ENCODE results near the gene CASP8. TPM values are rescaled to one million over a fixed set of nuclear protein-coding genes. Genes with fewer than 3 reads are reported as not detected.

The CASP8 gene
- total RNA-seq = 12.3 and 22.2 TPM in 2 replicates

GRCh38 chr2:201260302-201260800, at the start of gene CASP8:
CASP8 (plus strand) TSS chr2:201260536; CDS start chr2:201266487, 5,951 bp downstream.

Other genes starting within 250 kb of the CASP8 start
- gene HYCC2, start 188.9 kb upstream of the CASP8 start, total RNA-seq = 9.0 and 10.6 TPM in 2 replicates
- 35.9 and 48.2 TPM in 2 replicates for gene NDUFB3, start 188.5 kb upstream of the CASP8 start, total RNA-seq
- gene CFLAR, start 144.4 kb upstream of the CASP8 start, total RNA-seq = 76.5 and 88.1 TPM in 2 replicates
- 5.3 and 6.8 TPM in 2 replicates for gene CASP10, start 77.4 kb upstream of the CASP8 start, total RNA-seq
- gene FLACC1, start 96.8 kb downstream of the CASP8 start, total RNA-seq = 1.3 and 2.5 TPM in 2 replicates
- 74.8 and 86.6 TPM in 2 replicates for gene TRAK2, start 190.9 kb downstream of the CASP8 start, total RNA-seq
- gene STRADB, start 191.2 kb downstream of the CASP8 start, total RNA-seq = 37.7 and 39.4 TPM in 2 replicates

Measured in smooth muscle cell of the pulmonary artery (primary cell).